Upper lobe of right lung (tissue), 1 donor: ENCODE data around the gene KRTAP5-8. TPM values are rescaled to one million over a fixed set of nuclear protein-coding genes. Genes with fewer than 3 reads are reported as not detected.
"Not testable (repeated sequence)": the region's sequence is repeated elsewhere in the genome, so short reads cannot be mapped to it uniquely, and the experiment has no call there.

Source experiments
- ATAC-seq: fragments of 200-7000 bp; cut with Tn5 transposase; one replicate; pipeline ENCODE4 v1.9.1; 2020; ENCODE audit warnings: mild to moderate bottlenecking, moderate library complexity
- DNase-seq: peaks from one replicate; pipeline ENCODE4 v3.0.0-alpha.2; 2020
- H3K27ac ChIP-seq: fragments of 200-600 bp; one replicate; pipeline ENCODE4 v1.8.0; 2022
- H3K27me3 ChIP-seq: fragments of 200-600 bp; one replicate; pipeline ENCODE4 v1.8.0; 2022; ENCODE audit warnings: mild to moderate bottlenecking
- H3K36me3 ChIP-seq: fragments of 200-600 bp; one replicate; pipeline ENCODE4 v1.8.0; 2022
- H3K4me1 ChIP-seq: fragments of 200-600 bp; one replicate; pipeline ENCODE4 v1.8.0; 2022
- H3K4me3 ChIP-seq: fragments of 200-600 bp; one replicate; pipeline ENCODE4 v1.8.0; 2022; ENCODE audit warnings: mild to moderate bottlenecking
- H3K9me3 ChIP-seq: fragments of 200-600 bp; one replicate; pipeline ENCODE4 v1.8.0; 2022
- intact Hi-C: fragments of 100-400 bp; cut with DNase I; formaldehyde crosslinking; loops from one replicate; pipeline ENCODE4 v1.11.0; 2022
- total RNA-seq: library from RNA; stranded (reverse); fragmentation: NEBNext Ultra II Directional; extraction: Animal tissue kit (Norgen Biotek cat#: 25700); gene quantifications from one replicate; pipeline ENCODE4 v1.2.1, GENCODE V29; 2021
- TF ChIP-seq, protein P1 (sequence below): fragments of 200-600 bp; IDR thresholded peaks from one replicate; pipeline ENCODE4 v1.8.0; 2022; ENCODE audit warnings: antibody characterized with exemption
- donor health status: DM: no; HTN: yes; CAD: no; lungs with severe emphysema.

KRTAP5-8 gene
- total RNA-seq, 1 donor from 2014 or later, result not detected

DNA sequence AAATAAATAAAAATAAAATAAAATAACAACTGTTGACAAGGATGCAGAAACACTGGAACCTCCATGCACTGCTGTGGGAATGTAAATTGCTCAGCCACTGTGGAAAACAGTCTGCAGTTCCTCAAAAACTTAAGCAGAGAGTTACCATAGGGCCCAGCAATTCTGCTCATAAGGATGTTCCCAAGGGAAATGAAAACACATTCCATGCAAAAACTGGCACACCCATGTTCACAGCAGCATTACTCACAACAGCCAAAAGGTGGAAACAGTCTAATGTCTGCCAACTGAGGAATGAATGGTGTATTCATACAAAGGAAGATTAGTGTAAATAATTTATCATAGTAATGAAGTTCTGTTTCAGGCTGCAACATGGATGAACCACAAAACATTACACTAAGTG lies 24.3 kb downstream of the KRTAP5-8 start:
- peaks cover 4% of the 10 kb centered on the region for H3K27me3 ChIP-seq
- H3K4me1 ChIP-seq, result no peaks in the 10 kb centered on the region
- no peak overlapping the region for H3K27ac ChIP-seq
- intact Hi-C loops, result no loop called here
- no peaks in the 10 kb centered on the region for H3K36me3 ChIP-seq
- no peaks in the 10 kb centered on the region for H3K9me3 ChIP-seq
- ATAC-seq (no peak), DNase-seq (no peak)
- TF ChIP-seq, protein P1, sequence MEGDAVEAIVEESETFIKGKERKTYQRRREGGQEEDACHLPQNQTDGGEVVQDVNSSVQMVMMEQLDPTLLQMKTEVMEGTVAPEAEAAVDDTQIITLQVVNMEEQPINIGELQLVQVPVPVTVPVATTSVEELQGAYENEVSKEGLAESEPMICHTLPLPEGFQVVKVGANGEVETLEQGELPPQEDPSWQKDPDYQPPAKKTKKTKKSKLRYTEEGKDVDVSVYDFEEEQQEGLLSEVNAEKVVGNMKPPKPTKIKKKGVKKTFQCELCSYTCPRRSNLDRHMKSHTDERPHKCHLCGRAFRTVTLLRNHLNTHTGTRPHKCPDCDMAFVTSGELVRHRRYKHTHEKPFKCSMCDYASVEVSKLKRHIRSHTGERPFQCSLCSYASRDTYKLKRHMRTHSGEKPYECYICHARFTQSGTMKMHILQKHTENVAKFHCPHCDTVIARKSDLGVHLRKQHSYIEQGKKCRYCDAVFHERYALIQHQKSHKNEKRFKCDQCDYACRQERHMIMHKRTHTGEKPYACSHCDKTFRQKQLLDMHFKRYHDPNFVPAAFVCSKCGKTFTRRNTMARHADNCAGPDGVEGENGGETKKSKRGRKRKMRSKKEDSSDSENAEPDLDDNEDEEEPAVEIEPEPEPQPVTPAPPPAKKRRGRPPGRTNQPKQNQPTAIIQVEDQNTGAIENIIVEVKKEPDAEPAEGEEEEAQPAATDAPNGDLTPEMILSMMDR, result no peak
- H3K4me3 ChIP-seq, result no peak overlapping the region

DNA sequence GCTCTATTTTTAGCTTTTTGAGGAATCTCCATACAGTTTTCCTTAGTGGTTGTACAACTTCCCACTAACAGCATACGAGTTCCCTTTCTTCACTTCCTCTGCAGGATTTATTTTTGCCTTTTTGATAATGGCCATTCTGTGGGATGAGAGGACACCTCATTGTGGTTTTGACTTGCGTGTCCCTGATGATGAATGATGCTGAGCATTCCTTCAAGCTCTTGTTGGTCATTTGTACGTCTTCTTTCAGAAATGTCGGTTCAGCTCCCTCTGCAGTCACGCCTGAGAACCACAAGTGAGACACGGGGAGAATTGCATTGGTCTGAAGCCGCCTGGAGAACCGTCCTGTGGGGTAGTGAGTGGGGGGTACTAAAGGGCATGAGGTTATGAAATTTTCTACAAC lies 25.6 kb downstream of the KRTAP5-8 start:
- TF ChIP-seq, protein P1, result peak; percentile 19
- ATAC-seq (peak; percentile 56), DNase-seq (no peak)
- H3K27me3 ChIP-seq, result peaks cover 4% of the 10 kb centered on the region
- intact Hi-C loops, result no loop called here
- no peaks in the 10 kb centered on the region for H3K9me3 ChIP-seq
- no peaks in the 10 kb centered on the region for H3K36me3 ChIP-seq
- H3K4me3 ChIP-seq, result no peak overlapping the region
- H3K4me1 ChIP-seq, result no peaks in the 10 kb centered on the region
- H3K27ac ChIP-seq, result no peak overlapping the region

DNA sequence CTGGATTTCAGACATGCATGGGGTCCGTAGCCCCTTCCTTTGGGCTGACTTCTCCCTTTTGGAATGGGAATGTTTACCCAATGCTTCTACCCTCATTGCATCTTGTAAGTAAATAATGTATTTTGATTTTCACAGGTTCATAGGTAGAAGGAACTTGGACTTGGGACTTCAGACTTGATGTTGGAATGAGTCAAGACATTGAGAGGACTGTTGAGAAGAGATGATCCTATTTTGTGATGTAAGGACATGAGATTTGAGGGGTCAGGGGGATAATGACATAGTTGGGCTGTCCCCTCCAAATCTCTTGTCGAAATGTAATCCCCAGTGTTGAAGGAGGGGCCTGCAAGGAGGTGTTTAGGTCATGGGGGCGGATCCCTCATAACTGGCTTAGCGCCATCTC lies 26.6 kb downstream of the KRTAP5-8 start:
- H3K4me1 ChIP-seq, result no peaks in the 10 kb centered on the region
- DNase-seq (no peak), ATAC-seq (no peak)
- H3K27ac ChIP-seq, result no peak overlapping the region
- intact Hi-C loops, result no loop called here
- TF ChIP-seq, protein P1, result no peak
- peaks cover 4% of the 10 kb centered on the region for H3K27me3 ChIP-seq
- H3K36me3 ChIP-seq, result no peaks in the 10 kb centered on the region
- no peak overlapping the region for H3K4me3 ChIP-seq
- H3K9me3 ChIP-seq, result no peaks in the 10 kb centered on the region

DNA sequence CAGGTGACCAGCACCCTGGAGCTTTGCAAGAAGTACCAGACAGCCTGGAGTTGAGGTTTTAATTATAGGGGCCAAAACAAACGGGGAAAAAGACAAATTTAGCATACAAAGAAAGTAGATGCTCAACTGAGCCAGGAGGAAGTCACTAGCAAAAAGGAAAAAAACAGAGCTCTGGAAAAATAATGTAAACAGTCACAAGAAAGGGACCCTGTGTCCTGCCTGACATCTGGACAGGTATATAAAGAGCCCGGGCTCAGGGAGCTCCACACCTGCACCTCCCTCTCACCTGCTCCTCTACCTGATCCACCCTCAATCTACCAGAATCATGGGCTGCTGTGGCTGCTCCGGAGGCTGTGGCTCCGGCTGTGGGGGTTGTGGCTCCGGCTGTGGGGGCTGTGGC lies 27.4 kb downstream of the KRTAP5-8 start, which contains the start of gene KRTAP5-10:
Gene KRTAP5-10, plus strand, starts transcription at position 301 of the 400 bp plus-strand sequence. Its CDS starts 25 bp downstream, at position 326.
- no peak for DNase-seq
- intact Hi-C loops, result no loop called here
- peaks cover 4% of the 10 kb centered on the region for H3K27me3 ChIP-seq
- H3K27ac ChIP-seq, result no peak within 1 kb of the TSS
- H3K4me1 ChIP-seq, result no peaks in the 10 kb centered on the region
- H3K36me3 ChIP-seq, result no peaks in the 10 kb centered on the region
- TF ChIP-seq, protein P1, result no peak
- H3K4me3 ChIP-seq, result no peak within 1 kb of the TSS
- H3K9me3 ChIP-seq, result no peaks in the 10 kb centered on the region
- ATAC-seq, result no peak

DNA sequence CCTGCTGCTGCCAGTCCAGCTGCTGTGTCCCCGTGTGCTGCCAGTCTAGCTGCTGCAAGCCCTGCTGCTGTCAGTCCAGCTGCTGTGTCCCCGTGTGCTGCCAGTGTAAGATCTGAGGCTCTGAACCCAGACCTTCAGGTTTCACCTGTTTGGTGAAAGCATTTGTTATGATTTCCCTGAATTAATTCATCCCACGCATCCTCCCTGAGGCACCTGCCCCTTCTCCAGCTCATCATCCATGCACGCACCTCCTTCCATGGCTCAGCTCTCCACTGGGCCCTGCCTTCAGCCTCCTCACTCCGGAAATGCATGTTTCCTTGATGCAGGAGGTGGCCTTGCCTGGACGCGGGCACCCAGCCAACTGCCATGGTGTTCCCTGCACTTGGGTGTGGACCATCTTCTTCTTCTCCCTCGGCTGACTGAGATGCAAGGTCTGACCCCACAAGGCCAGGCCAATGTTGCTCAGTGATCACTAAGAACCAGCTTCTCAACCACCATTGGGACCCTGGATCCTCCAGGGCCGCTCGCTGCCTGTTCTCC lies 28.3 kb downstream of the KRTAP5-8 start:
- TF ChIP-seq, protein P1, result no peak
- intact Hi-C loops, result no loop called here

DNA sequence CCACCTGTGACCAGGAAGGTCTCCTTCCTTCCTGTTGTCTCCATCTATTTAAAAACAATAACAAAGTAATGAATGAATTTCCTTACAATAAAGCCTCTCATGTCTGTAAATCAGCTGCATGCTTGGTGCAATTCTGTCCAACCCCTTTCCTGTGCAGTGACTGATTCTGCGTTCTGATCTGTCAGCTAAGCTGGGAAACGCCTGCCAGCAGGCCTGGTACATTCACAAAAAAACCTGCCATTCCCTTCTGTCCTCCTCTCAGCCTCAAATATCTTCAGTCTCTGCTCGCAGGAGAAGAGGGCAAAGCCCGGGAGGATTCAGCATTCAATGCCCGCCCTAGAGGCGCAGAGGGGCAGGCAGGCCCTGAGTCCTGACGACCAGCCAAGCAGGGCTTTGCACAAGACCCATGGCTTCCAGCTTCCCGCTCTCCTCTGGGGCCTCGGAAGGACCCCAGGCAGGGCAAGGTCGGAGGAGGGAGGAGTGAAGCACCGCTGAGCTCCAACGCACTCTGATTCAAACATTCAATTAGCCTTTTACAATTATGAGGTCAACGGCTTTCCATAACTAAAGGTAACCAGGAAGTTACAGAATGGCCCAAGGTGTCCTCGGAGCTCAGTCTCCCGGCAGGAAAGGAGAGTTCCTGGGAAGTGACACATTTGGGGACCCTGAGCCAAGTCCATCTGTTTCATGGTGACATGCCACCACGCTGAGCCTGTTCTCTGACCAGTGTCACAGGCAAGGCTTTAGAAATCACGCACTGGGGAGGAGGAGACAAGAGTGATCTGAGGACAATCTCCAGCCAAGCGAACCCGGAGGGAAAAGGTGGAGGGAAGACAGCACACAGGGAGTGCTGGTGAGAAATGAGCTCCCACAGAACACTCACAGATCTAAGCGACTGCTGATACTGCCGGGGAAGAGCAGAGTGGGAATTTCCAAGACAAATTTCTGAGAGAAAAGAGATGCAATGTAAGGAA lies 29.1 kb downstream of the KRTAP5-8 start:
- intact Hi-C loops, DNase-seq, H3K27me3 ChIP-seq, ATAC-seq, H3K9me3 ChIP-seq, H3K27ac ChIP-seq, H3K4me3 ChIP-seq, H3K36me3 ChIP-seq, H3K4me1 ChIP-seq: not testable (repeated sequence)

More for the DNA sequence above, 28.3 kb downstream of the KRTAP5-8 start:
- Histone ChIP-seq H3K9me3 (no peaks in the 10 kb centered on the region), H3K36me3 (no peaks in the 10 kb centered on the region), H3K27me3 (peaks cover 4% of the 10 kb centered on the region), H3K27ac (no peak overlapping the region), H3K4me3 (no peak overlapping the region), H3K4me1 (no peaks in the 10 kb centered on the region)
- ATAC-seq (no peak), DNase-seq (no peak)

DNA sequence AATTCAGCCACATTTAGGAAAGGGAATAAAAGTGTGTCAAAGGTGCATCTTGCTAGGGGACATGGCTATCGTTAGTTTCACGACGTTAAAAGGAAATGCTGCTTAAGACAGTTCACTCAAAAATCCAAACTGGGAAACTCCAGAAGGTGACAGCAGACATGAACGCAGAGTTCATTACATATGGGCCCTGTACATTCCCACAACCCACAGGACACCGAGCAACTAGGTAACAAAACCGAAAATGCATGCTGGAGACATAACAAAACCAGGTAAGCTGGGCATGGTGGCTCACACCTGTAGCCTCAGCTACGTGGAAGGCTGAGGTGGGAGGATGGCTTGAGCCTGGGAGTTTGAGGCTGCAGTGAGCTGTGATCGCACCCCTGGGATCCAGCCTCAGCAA lies 29.8 kb downstream of the KRTAP5-8 start:
- H3K4me1 ChIP-seq, H3K9me3 ChIP-seq, intact Hi-C loops, H3K27me3 ChIP-seq, DNase-seq, ATAC-seq, H3K36me3 ChIP-seq, H3K4me3 ChIP-seq, H3K27ac ChIP-seq: not testable (repeated sequence)
